ENCODE results near the gene ZNF230.

GRCh38 chr19:44021221-44021620 is 18.5 kb downstream of the ZNF230 start:
- TF ChIP-seq CTCF (IDR thresholded peaks at IDR 0.05) (no peak), POLR2A (IDR thresholded peaks at IDR 0.05) (no peak)

Measured in uterus (tissue), 2 donors.